ENCODE measurements around the gene ADARB1.

Gene ADARB1

DNA sequence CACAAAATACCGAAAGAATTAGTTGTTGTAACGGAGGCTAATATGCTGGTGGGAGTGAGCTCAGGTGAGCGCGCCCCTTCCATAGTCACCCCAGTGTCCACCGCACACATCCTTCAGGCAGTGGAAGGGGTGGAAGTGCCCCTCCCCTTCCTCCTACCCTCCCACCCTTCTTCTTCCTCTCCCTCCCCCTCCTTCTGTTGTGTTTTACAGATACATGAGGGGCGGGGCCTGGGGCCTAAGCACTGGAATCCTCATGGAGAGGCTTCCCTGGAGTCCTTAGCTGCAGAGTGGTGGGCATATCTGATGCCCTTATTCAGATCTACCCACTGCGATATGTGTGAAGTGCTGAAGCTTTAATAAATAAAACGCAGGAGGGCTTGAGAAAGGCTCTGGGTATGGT is 10.3 kb upstream of the ADARB1 start (continued):
- TF ChIP-seq, protein P1, sequence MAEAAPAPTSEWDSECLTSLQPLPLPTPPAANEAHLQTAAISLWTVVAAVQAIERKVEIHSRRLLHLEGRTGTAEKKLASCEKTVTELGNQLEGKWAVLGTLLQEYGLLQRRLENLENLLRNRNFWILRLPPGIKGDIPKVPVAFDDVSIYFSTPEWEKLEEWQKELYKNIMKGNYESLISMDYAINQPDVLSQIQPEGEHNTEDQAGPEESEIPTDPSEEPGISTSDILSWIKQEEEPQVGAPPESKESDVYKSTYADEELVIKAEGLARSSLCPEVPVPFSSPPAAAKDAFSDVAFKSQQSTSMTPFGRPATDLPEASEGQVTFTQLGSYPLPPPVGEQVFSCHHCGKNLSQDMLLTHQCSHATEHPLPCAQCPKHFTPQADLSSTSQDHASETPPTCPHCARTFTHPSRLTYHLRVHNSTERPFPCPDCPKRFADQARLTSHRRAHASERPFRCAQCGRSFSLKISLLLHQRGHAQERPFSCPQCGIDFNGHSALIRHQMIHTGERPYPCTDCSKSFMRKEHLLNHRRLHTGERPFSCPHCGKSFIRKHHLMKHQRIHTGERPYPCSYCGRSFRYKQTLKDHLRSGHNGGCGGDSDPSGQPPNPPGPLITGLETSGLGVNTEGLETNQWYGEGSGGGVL (tag by site-specific recombination; IDR thresholded peaks at IDR 0.05) = no peak
- TF ChIP-seq ZNF16 (tag by site-specific recombination; IDR thresholded peaks at IDR 0.05; ENCODE audit: low read depth) (no peak), SP3 (tag by site-specific recombination; IDR thresholded peaks at IDR 0.05) (no peak), ZNF174 (tag by site-specific recombination; IDR thresholded peaks at IDR 0.05) (no peak)
- TF ChIP-seq, protein P2, sequence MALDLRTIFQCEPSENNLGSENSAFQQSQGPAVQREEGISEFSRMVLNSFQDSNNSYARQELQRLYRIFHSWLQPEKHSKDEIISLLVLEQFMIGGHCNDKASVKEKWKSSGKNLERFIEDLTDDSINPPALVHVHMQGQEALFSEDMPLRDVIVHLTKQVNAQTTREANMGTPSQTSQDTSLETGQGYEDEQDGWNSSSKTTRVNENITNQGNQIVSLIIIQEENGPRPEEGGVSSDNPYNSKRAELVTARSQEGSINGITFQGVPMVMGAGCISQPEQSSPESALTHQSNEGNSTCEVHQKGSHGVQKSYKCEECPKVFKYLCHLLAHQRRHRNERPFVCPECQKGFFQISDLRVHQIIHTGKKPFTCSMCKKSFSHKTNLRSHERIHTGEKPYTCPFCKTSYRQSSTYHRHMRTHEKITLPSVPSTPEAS (tag by site-specific recombination; IDR thresholded peaks at IDR 0.05) = no peak

DNA sequence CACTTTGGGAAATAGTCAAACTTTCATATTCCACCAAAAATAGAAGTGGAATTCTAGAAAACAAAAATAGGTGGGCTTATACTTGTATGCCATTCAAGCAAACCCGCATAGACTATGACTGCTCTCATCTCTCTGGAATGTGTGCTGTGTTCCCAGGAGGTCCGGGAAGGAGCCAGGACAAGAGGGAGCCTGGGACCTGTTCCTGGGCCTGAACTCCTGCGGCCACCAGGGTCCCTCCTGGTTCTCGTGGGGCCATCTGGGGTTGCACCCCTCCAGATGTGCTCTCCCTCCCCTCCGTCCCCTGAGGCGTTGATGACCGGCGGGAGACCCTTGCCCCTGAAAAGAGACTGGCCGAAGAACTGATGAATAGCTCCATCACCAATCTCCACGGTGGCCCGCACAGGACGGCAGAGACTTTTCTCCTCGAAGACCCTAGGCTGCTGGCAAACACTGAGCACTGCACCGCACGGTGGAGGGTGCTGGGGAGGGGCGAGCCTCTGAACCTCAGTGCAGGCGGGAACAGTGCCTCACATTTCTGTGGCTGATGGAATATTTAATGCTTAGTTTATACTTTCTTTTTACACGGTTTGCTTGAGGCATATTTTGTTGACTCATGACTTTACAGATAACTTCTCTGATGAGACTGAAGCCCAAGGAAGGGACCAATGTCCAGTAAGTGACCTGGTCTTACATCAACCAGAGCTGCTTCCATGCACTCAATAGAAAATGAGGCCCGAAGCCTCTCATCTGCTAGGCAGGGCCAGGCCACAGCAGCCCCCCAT is 9.6 kb upstream of the ADARB1 start:
- H3K4me1 ChIP-seq (ENCODE audit: control insufficient read depth, insufficient read depth, low read length) = no peaks in the 10 kb centered on the region
- H3K4me3 ChIP-seq (ENCODE audit: low read depth, low read length) = no peak overlapping the region
- no peaks in the 10 kb centered on the region for H3K9me3 ChIP-seq (ENCODE audit: control insufficient read depth, insufficient read depth, low read depth, low read length)
- no peaks in the 10 kb centered on the region for H3K36me3 ChIP-seq (ENCODE audit: control insufficient read depth in 2 of 2, insufficient read depth in 1 of 2, low read length in 2 of 2)
- CTCF ChIA-PET = interaction anchor here (0.6 to 2.8 kb wide), 4 partner anchors 15 to 75 kb away, joined by 3 to 11 read pairs (median 4); no protein-coding TSS in a partner anchor
- H3K27ac ChIP-seq (ENCODE audit: extremely low read depth, low read depth, low read length) = no peak overlapping the region
- POLR2A ChIA-PET = interaction anchor here (1.1 kb wide), 1 partner anchor 9 kb away, joined by 8 read pairs; the partner anchor contains the start of gene ADARB1
- TF ChIP-seq ZNF548 (tag by site-specific recombination; IDR thresholded peaks at IDR 0.05) = no peak
- TF ChIP-seq MEIS1 (CRISPR knock-in tag; IDR thresholded peaks at IDR 0.05; ENCODE audit: borderline replicate concordance) = no peak
- TF ChIP-seq ZSCAN30 (tag by site-specific recombination; IDR thresholded peaks at IDR 0.05) = no peak
- TF ChIP-seq ZFHX2 (tag by site-specific recombination; conservative IDR thresholded peaks at IDR 0.05) = no peak
- TF ChIP-seq, protein P3, sequence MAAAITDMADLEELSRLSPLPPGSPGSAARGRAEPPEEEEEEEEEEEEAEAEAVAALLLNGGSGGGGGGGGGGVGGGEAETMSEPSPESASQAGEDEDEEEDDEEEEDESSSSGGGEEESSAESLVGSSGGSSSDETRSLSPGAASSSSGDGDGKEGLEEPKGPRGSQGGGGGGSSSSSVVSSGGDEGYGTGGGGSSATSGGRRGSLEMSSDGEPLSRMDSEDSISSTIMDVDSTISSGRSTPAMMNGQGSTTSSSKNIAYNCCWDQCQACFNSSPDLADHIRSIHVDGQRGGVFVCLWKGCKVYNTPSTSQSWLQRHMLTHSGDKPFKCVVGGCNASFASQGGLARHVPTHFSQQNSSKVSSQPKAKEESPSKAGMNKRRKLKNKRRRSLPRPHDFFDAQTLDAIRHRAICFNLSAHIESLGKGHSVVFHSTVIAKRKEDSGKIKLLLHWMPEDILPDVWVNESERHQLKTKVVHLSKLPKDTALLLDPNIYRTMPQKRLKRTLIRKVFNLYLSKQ (tag by site-specific recombination; IDR thresholded peaks at IDR 0.05; ENCODE audit: borderline replicate concordance) = no peak
- TF ChIP-seq ZFP69B (tag by site-specific recombination; IDR thresholded peaks at IDR 0.05) = no peak
- TF ChIP-seq ZNF121 (tag by site-specific recombination; IDR thresholded peaks at IDR 0.05) = no peak
- TF ChIP-seq ZNF248 (tag by site-specific recombination; IDR thresholded peaks at IDR 0.05) = no peak
- no peak for TF ChIP-seq ZNF792 (tag by site-specific recombination; IDR thresholded peaks at IDR 0.05)

DNA sequence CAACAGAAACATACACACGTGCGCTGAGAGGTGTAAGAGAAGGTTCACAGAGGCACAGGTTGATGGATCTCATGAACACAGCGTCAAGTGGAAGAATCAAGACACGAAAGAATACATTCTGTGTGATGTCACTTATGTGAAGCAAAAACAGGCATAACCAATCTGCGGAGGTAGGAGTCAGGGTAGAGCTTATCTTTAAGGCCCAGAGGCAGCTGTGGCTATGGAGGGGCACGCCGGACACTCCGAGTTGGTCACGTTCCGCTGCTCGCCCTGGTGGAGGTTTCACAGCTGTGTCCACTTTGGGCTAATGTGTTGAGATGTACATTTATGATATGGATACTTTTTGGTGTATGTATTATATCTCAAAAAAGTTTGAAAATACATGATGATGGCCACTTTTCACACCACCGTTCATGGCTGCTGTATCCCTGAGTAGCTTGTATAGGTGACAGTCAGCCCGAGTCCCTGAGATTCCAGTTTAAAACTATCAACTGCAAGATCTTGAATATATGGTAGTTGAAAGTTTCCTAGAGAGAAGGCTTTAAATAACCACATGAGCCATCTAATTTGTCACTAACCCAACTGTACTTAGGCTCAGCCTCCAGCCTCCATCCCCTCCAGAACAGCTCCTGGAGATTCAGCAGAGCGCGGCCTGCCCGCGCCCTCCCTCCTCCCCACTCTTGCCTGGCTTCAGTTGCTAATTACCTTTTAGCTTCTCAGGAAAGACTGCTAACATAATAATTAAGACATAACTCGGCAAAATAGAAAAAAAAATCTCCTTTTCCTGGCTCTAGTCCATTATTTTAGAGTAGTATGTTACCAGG is 6.7 kb upstream of the ADARB1 start:
- CTCF ChIA-PET = interaction anchor here (0.9 to 6.2 kb wide), 5 partner anchors 8 to 104 kb away, joined by 3 to 35 read pairs (median 6); no protein-coding TSS in a partner anchor
- Histone ChIP-seq H3K9me3 (ENCODE audit: control insufficient read depth, insufficient read depth, low read depth, low read length) (no peaks in the 10 kb centered on the region), H3K4me1 (ENCODE audit: control insufficient read depth, insufficient read depth, low read length) (no peaks in the 10 kb centered on the region), H3K27ac (ENCODE audit: extremely low read depth, low read depth, low read length) (no peak overlapping the region), H3K36me3 (ENCODE audit: control insufficient read depth in 2 of 2, insufficient read depth in 1 of 2, low read length in 2 of 2) (no peaks in the 10 kb centered on the region), H3K4me3 (ENCODE audit: low read depth, low read length) (no peak overlapping the region)
- POLR2A ChIA-PET = no interaction called here
- TF ChIP-seq ZNF626 (tag by site-specific recombination; IDR thresholded peaks at IDR 0.05) (no peak), ZNF600 (tag by site-specific recombination; IDR thresholded peaks at IDR 0.05) (peak; percentile 32; the same call in 1 of the 2 replicates), ZBTB17 (tag by site-specific recombination; IDR thresholded peaks at IDR 0.05) (0 out of 2 replicates have a peak, but pooled peaks have one; percentile 29)
